ENCODE measurements around the gene DNMT1. TPM values are rescaled to one million over a fixed set of nuclear protein-coding genes. Genes with fewer than 3 reads are reported as not detected.

Gene DNMT1
- total RNA-seq, 1 donor from 2014 or later, result 398 TPM

Other genes with a start within 250 kb of the DNMT1 start
- gene COL5A3, start 184.4 kb downstream of the DNMT1 start, total RNA-seq, result not detected in 2 replicates
- gene RDH8, start 181.5 kb downstream of the DNMT1 start, total RNA-seq, result not detected in 2 replicates
- gene SHFL, start 108.6 kb downstream of the DNMT1 start, total RNA-seq, result 67.8 and 68.1 TPM in 2 replicates
- 1.3 and 2.0 TPM in 2 replicates for gene ANGPTL6, start 92.3 kb downstream of the DNMT1 start, total RNA-seq
- gene PPAN, start 88.6 kb downstream of the DNMT1 start, total RNA-seq, result 82.1 and 83.0 TPM in 2 replicates
- 27.7 and 31.1 TPM in 2 replicates for gene P2RY11, start 83.3 kb downstream of the DNMT1 start, total RNA-seq
- gene EIF3G, start 75.1 kb downstream of the DNMT1 start, total RNA-seq, result 226 and 229 TPM in 2 replicates
- gene S1PR2, start 36.4 kb upstream of the DNMT1 start, total RNA-seq, result 6.9 and 7.0 TPM in 2 replicates
- gene MRPL4, start 57.3 kb upstream of the DNMT1 start, total RNA-seq, result 76.3 and 77.9 TPM in 2 replicates
- gene ICAM1, start 76.2 kb upstream of the DNMT1 start, total RNA-seq, result 19.4 and 21.7 TPM in 2 replicates
- gene ICAM4, start 92.0 kb upstream of the DNMT1 start, total RNA-seq, result 2.5 and 4.0 TPM in 2 replicates
- 0.70 and 0.82 TPM in 2 replicates for gene ICAM5, start 95.0 kb upstream of the DNMT1 start, total RNA-seq
- gene ZGLP1, start 114.9 kb upstream of the DNMT1 start, total RNA-seq, result 2.4 and 3.7 TPM in 2 replicates
- gene FDX2, start 121.1 kb upstream of the DNMT1 start, total RNA-seq, result 7.2 and 9.0 TPM in 2 replicates
- 78.0 and 81.8 TPM in 2 replicates for gene RAVER1, start 138.6 kb upstream of the DNMT1 start, total RNA-seq
- 183 and 185 TPM in 2 replicates for gene ICAM3, start 144.7 kb upstream of the DNMT1 start, total RNA-seq
- gene TYK2, start 185.6 kb upstream of the DNMT1 start, total RNA-seq, result 250 and 257 TPM in 2 replicates
- gene CDC37, start 208.6 kb upstream of the DNMT1 start, total RNA-seq, result 201 and 202 TPM in 2 replicates
- gene PDE4A, start 225.6 kb upstream of the DNMT1 start, total RNA-seq, result 61.2 and 64.9 TPM in 2 replicates

All from T-helper 2 cell treated with Interferon-gamma antibody and Interleukin-4, amounts not matched to agents 100 ng/mL and 5 ng/mL, for 36 hours (primary cell).